SK-N-SH (cell line): ENCODE data around the gene COBL. TPM values are rescaled to one million over a fixed set of nuclear protein-coding genes. Genes with fewer than 3 reads are reported as not detected.

Source experiments
- CTCF ChIA-PET: fragments of 300-600, 350-600 bp; formaldehyde crosslinking; extraction: SDS; loops from one replicate; lab custom pipeline; 2021; lab: Yijun Ruan, JAX
- POLR2A ChIA-PET: fragments of 350-600 bp; sonication (Branson Sonifier 250); formaldehyde crosslinking; extraction: SDS; loops from one replicate; lab custom pipeline; 2020; ENCODE audit warnings: antibody characterized with exemption, inconsistent platforms; lab: Yijun Ruan, JAX
- DNase-seq: peaks from one replicate; pipeline ENCODE4 v3.0.0; 2012
- H2AFZ ChIP-seq: fragments of 200-600 bp; sonication (generic); 2 replicates; pipeline ENCODE4 v1.8.1; 2016; ENCODE audit warnings: antibody characterized with exemption, mild to moderate bottlenecking, low read depth
- H3F3A ChIP-seq: fragments of 200-600 bp; sonication (generic); replicated peaks from 2 replicates; pipeline ENCODE3; 2016; ENCODE audit warnings: antibody characterized with exemption, mild to moderate bottlenecking; ENCODE audit not compliant: insufficient read depth
- H3K27ac ChIP-seq, 2 experiments: fragments of 200-500 bp in 1 of 2; fragments of 200-600 bp in 1 of 2; sonication (Bioruptor generic) in 1 of 2; sonication (generic), shearing (Covaris generic) in 1 of 2; 2 replicates each; pipeline versions ENCODE4 v1.5.1 to v1.6.1; 2014 to 2016; ENCODE audit warnings: low read depth in 2 of 2, inconsistent platforms in 1 of 2, low read length in 1 of 2, mild to moderate bottlenecking in 1 of 2, mixed read lengths in 1 of 2
- H3K27me3 ChIP-seq: fragments of 200-600 bp; sonication (generic), shearing (Covaris generic); 2 replicates; pipeline ENCODE4 v1.6.1; 2016; ENCODE audit warnings: mixed run types; ENCODE audit not compliant: insufficient read depth
- H3K36me3 ChIP-seq, 2 experiments: fragments of 200-500 bp in 1 of 2; fragments of 200-600 bp in 1 of 2; sonication (Bioruptor generic) in 1 of 2; sonication (generic) in 1 of 2; replicated peaks in 1 of 2; 2 replicates each; pipeline versions ENCODE3 to v1.5.1; 2014 to 2016; ENCODE audit warnings: low read length in 1 of 2, mild to moderate bottlenecking in 1 of 2; ENCODE audit not compliant: insufficient read depth in 2 of 2, control insufficient read depth in 1 of 2
- H3K4me1 ChIP-seq, 2 experiments: fragments of 200-500 bp in 1 of 2; fragments of 200-600 bp in 1 of 2; sonication (Bioruptor generic) in 1 of 2; sonication (generic), shearing (Covaris generic) in 1 of 2; 2 replicates each; pipeline versions ENCODE4 v1.5.1 to v1.6.1; 2014 to 2016; ENCODE audit warnings: low read depth in 1 of 2, low read length in 1 of 2, mixed run types in 1 of 2; ENCODE audit not compliant: insufficient read depth in 2 of 2, control insufficient read depth in 1 of 2
- H3K4me2 ChIP-seq: fragments of 200-600 bp; sonication (generic), shearing (Covaris generic); 2 replicates; pipeline ENCODE4 v1.6.1; 2017; ENCODE audit warnings: mixed run types
- H3K4me3 ChIP-seq, 2 experiments: fragments of 200-500 bp in 1 of 2; fragments of 200-600 bp in 1 of 2; sonication (Bioruptor generic) in 1 of 2; sonication (generic), shearing (Covaris generic) in 1 of 2; 2 replicates each; pipeline versions ENCODE4 v1.5.1 to v1.8.1; 2014 to 2016; ENCODE audit warnings: low read depth in 2 of 2, inconsistent platforms in 1 of 2, low read length in 1 of 2, mild to moderate bottlenecking in 1 of 2, mixed read lengths in 1 of 2, moderate library complexity in 1 of 2
- H3K79me2 ChIP-seq: fragments of 200-600 bp; sonication (generic); 2 replicates; pipeline ENCODE4 v1.8.1; 2017; ENCODE audit warnings: mild to moderate bottlenecking; ENCODE audit not compliant: insufficient read depth
- H3K9ac ChIP-seq: fragments of 200-600 bp; sonication (generic); 2 replicates; pipeline ENCODE4 v1.6.1; 2017; ENCODE audit warnings: mixed run types
- H3K9me2 ChIP-seq: fragments of 200-600 bp; sonication (generic); 2 replicates; pipeline ENCODE4 v1.6.1; 2017; ENCODE audit warnings: mixed run types
- H3K9me3 ChIP-seq: fragments of 200-600 bp; sonication (generic); 2 replicates; pipeline ENCODE4 v1.6.1; 2017; ENCODE audit warnings: mixed run types, mild to moderate bottlenecking, moderate library complexity
- H4K20me1 ChIP-seq: fragments of 200-600 bp; sonication (generic); 2 replicates; pipeline ENCODE4 v1.6.1; 2017; ENCODE audit warnings: mild to moderate bottlenecking, mixed run types; ENCODE audit not compliant: insufficient read depth
- CHD2 ChIP-seq: fragments of 150-350 bp; IDR thresholded peaks from 2 replicates; pipeline ENCODE4 v1.6.1; 2018; ENCODE audit warnings: low read length; ENCODE audit not compliant: partially characterized antibody
- CTCF ChIP-seq: fragments of 200-600 bp; sonication (generic); IDR thresholded peaks from 2 replicates; pipeline ENCODE4 v1.6.1; 2017; ENCODE audit warnings: antibody characterized with exemption, mild to moderate bottlenecking, moderate library complexity
- EP300 ChIP-seq, 2 experiments: IDR thresholded peaks; 2 replicates each; pipeline versions ENCODE4 v1.4.0 to v1.6.1; 2012; ENCODE audit warnings: borderline replicate concordance in 1 of 2, low read depth in 1 of 2, low read length in 1 of 2
- EZH2phosphoT487 ChIP-seq: fragments of 200-600 bp; sonication (generic); IDR thresholded peaks from 2 replicates; pipeline ENCODE4 v1.6.1; 2017; ENCODE audit warnings: low read depth, mixed run types, mild to moderate bottlenecking, antibody characterized with exemption, moderate library complexity, borderline replicate concordance
- FOXJ3 ChIP-seq: sonication (generic); formaldehyde crosslinking; IDR thresholded peaks from 2 replicates; pipeline ENCODE4 v1.5.1; 2020; ENCODE audit warnings: mild to moderate bottlenecking, missing genetic modification reagents
- GATA2 ChIP-seq: sonication (generic); formaldehyde crosslinking; IDR thresholded peaks from 2 replicates; pipeline ENCODE4 v1.5.0; 2020; ENCODE audit warnings: mild to moderate bottlenecking, missing genetic modification reagents
- MAX ChIP-seq: IDR thresholded peaks from 2 replicates; pipeline ENCODE4 v1.4.0; 2012; ENCODE audit warnings: low read depth
- MXI1 ChIP-seq: IDR thresholded peaks from 2 replicates; pipeline ENCODE4 v1.6.1; 2012; ENCODE audit warnings: mild to moderate bottlenecking, low read depth, low read length, improper control_type of control experiment
- NFIC ChIP-seq: IDR thresholded peaks from 2 replicates; pipeline ENCODE4 v1.4.0; 2012; ENCODE audit warnings: borderline replicate concordance
- NRF1 ChIP-seq: IDR thresholded peaks from 2 replicates; pipeline ENCODE4 v1.6.1; 2012; ENCODE audit warnings: low read depth, mild to moderate bottlenecking, low read length
- PBX3 ChIP-seq: IDR thresholded peaks from 2 replicates; pipeline ENCODE4; 2012
- RFX5 ChIP-seq: IDR thresholded peaks from 2 replicates; pipeline ENCODE4 v1.6.1; 2012; ENCODE audit warnings: mild to moderate bottlenecking, improper control_type of control experiment, low read length
- RXRA ChIP-seq: IDR thresholded peaks from 2 replicates; pipeline ENCODE4 v1.4.0; 2012; ENCODE audit warnings: low read depth, mild to moderate bottlenecking, borderline replicate concordance
- TCF12 ChIP-seq: IDR thresholded peaks from 2 replicates; pipeline ENCODE4 v1.4.0; 2012
- TEAD4 ChIP-seq: IDR thresholded peaks from 2 replicates; pipeline ENCODE4 v1.4.0; 2012; ENCODE audit warnings: mild to moderate bottlenecking, borderline replicate concordance; ENCODE audit not compliant: insufficient read depth
- ZBTB33 ChIP-seq: IDR thresholded peaks from 2 replicates; pipeline ENCODE4 v1.4.0; 2012; ENCODE audit warnings: low read depth, borderline replicate concordance
- WGBS: methylation state at CpG from one replicate; pipeline ENCODE4 v1.1.6; 2017; ENCODE audit warnings: low lambda C conversion rate; 5-methylcytosine and 5-hydroxymethylcytosine counted together
- polyA plus RNA-seq, 3 experiments: library from polyadenylated mRNA; depleted of rRNA; stranded (reverse); fragments of >200 nt; gene quantifications; 2 replicates each; pipeline ENCODE4 v1.2.3, GENCODE V29; 2012

The COBL gene
- polyA plus RNA-seq, 1 of the 3 experiments (the other 2 are of a cell fraction), result under 0.01 TPM

GRCh38 chr7:51311166-51311565 lies 5.4 kb downstream of the COBL start:
- ChIA-PET POLR2A (no interaction called here), CTCF (no interaction called here)
- DNase-seq, result no peak
- Histone ChIP-seq H4K20me1 (no peaks in the 10 kb centered on the region), H3K9me2 (no peaks in the 10 kb centered on the region), H3K9ac (no peak overlapping the region), H3K79me2 (no peaks in the 10 kb centered on the region), H3K27ac (no peak overlapping the region), H2AFZ (no peak overlapping the region), H3K4me2 (no peak overlapping the region), H3K9me3 (no peaks in the 10 kb centered on the region), H3K27me3 (peaks cover 11% of the 10 kb centered on the region), H3K4me3 (no peak overlapping the region), H3K4me1 (peaks cover 0 to 7% of the 10 kb centered on the region in 2 experiments; a peak in 1 of 4 replicates), H3K36me3 (no peaks in the 10 kb centered on the region), H3F3A (no peaks in the 10 kb centered on the region)
- TF ChIP-seq EZH2phosphoT487 (no peak), MXI1 (no peak), TEAD4 (no peak), RFX5 (no peak), PBX3 (no peak), GATA2 (no peak), ZBTB33 (no peak), MAX (no peak)
- 40% methylated on average over 3 of the region's 3 CpGs for WGBS

- H3K9me3 ChIP-seq, result no peaks in the 10 kb centered on the region
- TF ChIP-seq CTCF (no peak), TCF12 (no peak), RXRA (no peak), NRF1 (no peak), EZH2phosphoT487 (no peak), MAX (no peak), FOXJ3 (CRISPR knock-in tag) (no peak), NFIC (no peak), EP300 (IDR thresholded peaks at IDR 0.05; ENCODE audit: borderline replicate concordance in 1 of 2, low read depth in 1 of 2, low read length in 1 of 2) (no peak), CHD2 (no peak)
- TF ChIP-seq, all 33 proteins: peak for 0
- Histone ChIP-seq H3K4me2 (no peak overlapping the region), H3F3A (no peaks in the 10 kb centered on the region), H3K4me3 (no peak overlapping the region), H3K27me3 (peaks cover under 1% of the 10 kb centered on the region; the same call in 1 of the 2 replicates), H2AFZ (no peak overlapping the region), H3K4me1 (no peaks in the 10 kb centered on the region), H3K27ac (no peak overlapping the region), H3K9ac (no peak overlapping the region), H3K79me2 (no peaks in the 10 kb centered on the region), H4K20me1 (no peaks in the 10 kb centered on the region), H3K36me3 (no peaks in the 10 kb centered on the region), H3K9me2 (no peaks in the 10 kb centered on the region)
- 31% methylated on average over 3 of the region's 3 CpGs for WGBS
- ChIA-PET CTCF (interaction anchor here (1.0 to 1.1 kb wide), 2 partner anchors 11 to 60 kb away, joined by 3 to 4 read pairs; no protein-coding TSS in a partner anchor), POLR2A (no interaction called here)
- no peak for DNase-seq
Observed at GRCh38 chr7:51310131-51310583, 6.5 kb downstream of the COBL start.
